Measurements from ENCODE around the gene HEXIM1.

Gene HEXIM1

DNA sequence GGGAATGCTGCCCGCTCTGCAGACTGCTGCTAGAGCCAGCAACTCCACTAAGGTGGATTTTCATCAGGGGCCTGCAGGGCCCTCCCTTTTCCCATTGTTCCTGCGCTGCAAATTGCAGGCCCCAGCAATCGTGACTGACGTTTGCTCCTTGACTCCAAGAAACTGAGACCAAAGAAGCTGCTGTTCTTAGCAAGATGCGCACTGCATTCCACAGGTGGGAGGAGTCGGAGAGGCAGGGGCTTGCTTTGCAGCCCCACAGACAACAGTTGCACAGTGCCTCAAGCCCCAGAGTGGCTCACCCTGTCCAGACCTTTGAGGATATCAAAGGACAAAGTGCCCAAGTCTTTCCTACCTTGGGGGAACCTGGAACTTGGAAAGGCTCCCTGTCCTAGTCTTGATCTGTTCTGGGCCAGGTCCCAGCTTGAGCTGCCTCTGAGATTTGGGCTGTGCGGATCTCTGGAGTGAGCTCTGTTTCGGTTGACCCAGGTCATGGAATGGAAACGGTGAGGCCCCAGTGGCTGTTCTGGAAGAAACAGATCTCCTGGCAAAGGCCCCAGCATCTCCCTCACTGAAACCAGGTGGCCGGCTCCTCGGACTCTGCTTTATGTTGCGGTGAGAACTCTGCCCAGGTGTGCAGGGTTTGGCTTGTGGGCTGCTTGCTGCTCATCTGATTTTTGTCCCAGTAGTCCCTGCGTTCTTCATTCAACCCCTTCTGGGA is 40.8 kb upstream of the HEXIM1 start:
- TF ChIP-seq, protein P1, sequence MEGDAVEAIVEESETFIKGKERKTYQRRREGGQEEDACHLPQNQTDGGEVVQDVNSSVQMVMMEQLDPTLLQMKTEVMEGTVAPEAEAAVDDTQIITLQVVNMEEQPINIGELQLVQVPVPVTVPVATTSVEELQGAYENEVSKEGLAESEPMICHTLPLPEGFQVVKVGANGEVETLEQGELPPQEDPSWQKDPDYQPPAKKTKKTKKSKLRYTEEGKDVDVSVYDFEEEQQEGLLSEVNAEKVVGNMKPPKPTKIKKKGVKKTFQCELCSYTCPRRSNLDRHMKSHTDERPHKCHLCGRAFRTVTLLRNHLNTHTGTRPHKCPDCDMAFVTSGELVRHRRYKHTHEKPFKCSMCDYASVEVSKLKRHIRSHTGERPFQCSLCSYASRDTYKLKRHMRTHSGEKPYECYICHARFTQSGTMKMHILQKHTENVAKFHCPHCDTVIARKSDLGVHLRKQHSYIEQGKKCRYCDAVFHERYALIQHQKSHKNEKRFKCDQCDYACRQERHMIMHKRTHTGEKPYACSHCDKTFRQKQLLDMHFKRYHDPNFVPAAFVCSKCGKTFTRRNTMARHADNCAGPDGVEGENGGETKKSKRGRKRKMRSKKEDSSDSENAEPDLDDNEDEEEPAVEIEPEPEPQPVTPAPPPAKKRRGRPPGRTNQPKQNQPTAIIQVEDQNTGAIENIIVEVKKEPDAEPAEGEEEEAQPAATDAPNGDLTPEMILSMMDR (conservative IDR thresholded peaks at IDR 0.05; ENCODE audit: low read depth, low read length), result no peak
- H2AFZ ChIP-seq (ENCODE audit: low read depth), result no peak overlapping the region
- H3K27ac ChIP-seq, result no peak overlapping the region
- H3K4me1 ChIP-seq (ENCODE audit: low read depth, poor library complexity, severe bottlenecking), result no peaks in the 10 kb centered on the region
- H3K4me2 ChIP-seq, result no peak overlapping the region
- H3K36me3 ChIP-seq (ENCODE audit: insufficient read depth), result no peaks in the 10 kb centered on the region; the same call in 1 of the 2 replicates
- no peaks in the 10 kb centered on the region for H3K27me3 ChIP-seq (ENCODE audit: insufficient read depth, low read depth)
- no peaks in the 10 kb centered on the region for H3K79me2 ChIP-seq (ENCODE audit: insufficient read depth, low read depth)
- no peak overlapping the region for H3K4me3 ChIP-seq (IDR thresholded peaks at IDR 0.05; ENCODE audit: insufficient read depth, low read depth, low read length)
- no peaks in the 10 kb centered on the region for H4K20me1 ChIP-seq (ENCODE audit: insufficient read depth)
- no peak overlapping the region for H3K9ac ChIP-seq

DNA sequence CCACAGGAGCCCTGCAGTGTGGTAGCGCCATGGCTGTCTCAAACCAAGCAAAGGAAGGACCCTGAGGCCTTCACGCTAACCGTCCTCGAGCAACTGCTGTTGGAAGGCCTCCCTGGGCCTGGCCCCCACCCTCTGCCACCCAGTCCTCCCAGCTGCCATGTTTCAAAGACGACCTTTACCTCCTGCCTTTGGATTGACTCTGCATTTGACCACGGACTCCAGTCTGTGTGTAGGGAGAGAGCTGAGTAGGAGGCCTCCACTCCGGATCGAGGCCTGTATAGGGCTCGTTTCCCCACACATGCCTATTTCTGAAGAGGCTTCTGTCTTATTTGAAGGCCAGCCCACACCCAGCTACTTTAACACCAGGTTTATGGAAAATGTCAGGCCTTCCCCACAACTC is 40.2 kb upstream of the HEXIM1 start:
- H3K9ac ChIP-seq, result no peak overlapping the region
- no peaks in the 10 kb centered on the region for H3K27me3 ChIP-seq (ENCODE audit: insufficient read depth, low read depth)
- no peak overlapping the region for H2AFZ ChIP-seq (ENCODE audit: low read depth)
- H3K27ac ChIP-seq, result no peak overlapping the region
- no peaks in the 10 kb centered on the region; the same call in 1 of the 2 replicates for H3K36me3 ChIP-seq (ENCODE audit: insufficient read depth)
- no peaks in the 10 kb centered on the region for H4K20me1 ChIP-seq (ENCODE audit: insufficient read depth)
- TF ChIP-seq, protein P1 (conservative IDR thresholded peaks at IDR 0.05; ENCODE audit: low read depth, low read length), result no peak
- no peaks in the 10 kb centered on the region for H3K4me1 ChIP-seq (ENCODE audit: low read depth, poor library complexity, severe bottlenecking)
- no peak overlapping the region for H3K4me3 ChIP-seq (IDR thresholded peaks at IDR 0.05; ENCODE audit: insufficient read depth, low read depth, low read length)
- no peaks in the 10 kb centered on the region for H3K79me2 ChIP-seq (ENCODE audit: insufficient read depth, low read depth)
- no peak overlapping the region for H3K4me2 ChIP-seq

DNA sequence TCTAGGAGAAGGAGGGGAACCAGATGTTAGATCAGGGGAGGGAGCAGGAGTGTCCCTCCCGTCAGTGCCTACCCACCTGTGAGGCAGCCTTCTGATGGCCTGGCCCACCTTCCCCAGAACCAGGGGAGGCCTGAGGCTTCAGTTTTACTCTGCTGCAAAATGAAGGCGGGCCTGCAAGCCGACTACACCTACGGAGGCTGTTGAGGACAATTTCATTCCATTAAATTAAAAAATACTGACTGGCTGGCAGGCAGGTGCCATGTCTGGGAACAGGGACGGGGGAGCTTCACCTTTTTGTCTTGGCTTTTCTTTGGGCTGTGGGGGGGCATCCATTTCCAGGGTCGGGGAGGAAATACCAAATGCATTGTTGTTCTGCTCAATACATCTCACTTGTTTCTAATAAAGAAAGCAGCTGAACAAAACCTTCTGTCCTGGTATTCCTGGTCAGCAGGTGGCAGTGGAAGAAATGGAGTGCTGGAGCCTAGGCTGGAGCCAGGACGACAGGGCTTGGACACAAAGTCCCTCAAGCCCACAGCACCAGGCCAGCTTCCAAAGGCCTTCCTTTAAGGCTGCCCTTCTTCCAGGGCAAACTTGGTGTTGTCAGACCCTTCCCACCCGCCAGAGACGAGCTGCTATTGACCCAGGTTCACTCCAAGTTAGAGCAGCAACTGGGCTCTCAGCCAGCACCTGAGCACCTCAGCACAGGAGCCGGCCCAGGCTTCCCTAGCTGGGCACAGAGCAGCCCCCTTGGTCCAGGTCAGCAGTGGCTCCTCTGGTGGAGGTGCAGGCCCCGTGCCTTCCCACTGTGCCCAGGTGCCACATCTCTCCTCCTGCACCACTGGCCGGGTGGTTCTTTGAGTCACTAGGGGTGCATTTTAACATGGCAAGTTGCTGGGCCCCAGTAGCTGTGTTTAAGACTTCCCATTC is 39.4 kb upstream of the HEXIM1 start:
- Histone ChIP-seq H3K9ac (no peak overlapping the region), H3K4me2 (no peak overlapping the region), H3K27me3 (ENCODE audit: insufficient read depth, low read depth) (no peaks in the 10 kb centered on the region), H3K79me2 (ENCODE audit: insufficient read depth, low read depth) (no peaks in the 10 kb centered on the region), H4K20me1 (ENCODE audit: insufficient read depth) (no peaks in the 10 kb centered on the region), H2AFZ (ENCODE audit: low read depth) (no peak overlapping the region), H3K4me1 (ENCODE audit: low read depth, poor library complexity, severe bottlenecking) (no peaks in the 10 kb centered on the region), H3K4me3 (IDR thresholded peaks at IDR 0.05; ENCODE audit: insufficient read depth, low read depth, low read length) (no peak overlapping the region), H3K27ac (no peak overlapping the region), H3K36me3 (ENCODE audit: insufficient read depth) (no peaks in the 10 kb centered on the region)
- TF ChIP-seq, protein P1 (conservative IDR thresholded peaks at IDR 0.05; ENCODE audit: low read depth, low read length), result no peak

DNA sequence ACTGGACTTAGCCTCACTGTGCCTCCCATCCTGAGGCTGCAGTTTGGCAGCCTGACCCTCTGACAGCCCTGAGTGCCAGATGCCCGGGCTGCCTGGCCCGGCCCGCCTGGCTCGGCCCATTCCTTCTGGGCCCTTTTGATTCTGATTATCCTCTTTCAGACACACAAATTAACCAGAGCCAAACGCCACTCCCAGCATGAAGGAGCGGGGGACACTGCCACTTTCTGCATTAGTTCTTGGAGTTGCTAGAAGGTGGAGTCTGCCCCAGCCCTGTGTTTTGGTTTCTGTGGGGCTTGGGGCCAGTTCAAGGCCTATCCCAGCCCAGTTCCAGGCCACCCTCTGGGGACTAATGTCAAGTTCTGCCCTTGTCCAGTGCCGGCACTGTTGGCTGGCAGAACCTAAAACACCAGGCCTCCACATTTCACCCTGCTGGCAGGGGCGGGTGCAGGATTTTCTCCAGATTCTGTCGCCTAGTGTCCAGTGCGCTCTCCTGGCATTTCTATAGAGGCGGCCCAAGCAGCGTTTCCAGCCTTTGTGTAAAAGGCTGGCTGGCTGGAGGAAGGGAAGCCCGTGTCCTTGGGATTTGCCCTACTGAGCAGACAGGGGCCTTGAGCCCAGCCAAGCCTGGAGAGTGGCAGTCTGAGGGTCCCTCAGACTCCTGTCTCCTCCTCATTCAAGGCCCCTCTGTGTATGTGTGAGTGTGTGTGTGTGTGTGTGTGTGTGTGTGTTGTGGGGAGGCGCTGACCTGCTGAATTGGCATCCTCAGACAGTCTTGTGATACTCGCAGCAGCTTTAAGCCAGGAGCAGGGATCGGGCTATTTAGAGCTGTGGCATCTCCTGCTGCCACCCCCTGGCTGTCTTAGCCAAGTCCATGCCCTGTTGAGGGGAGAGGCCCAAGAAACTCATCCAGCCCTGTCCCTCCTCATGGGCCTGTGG is 37.3 kb upstream of the HEXIM1 start:
- H3K9ac ChIP-seq, result no peak overlapping the region
- TF ChIP-seq, protein P1 (conservative IDR thresholded peaks at IDR 0.05; ENCODE audit: low read depth, low read length), result no peak
- H4K20me1 ChIP-seq (ENCODE audit: insufficient read depth), result no peaks in the 10 kb centered on the region

More for the DNA sequence above, 37.3 kb upstream of the HEXIM1 start:
- Histone ChIP-seq H3K36me3 (ENCODE audit: insufficient read depth) (no peaks in the 10 kb centered on the region), H3K27ac (no peak overlapping the region), H3K4me3 (IDR thresholded peaks at IDR 0.05; ENCODE audit: insufficient read depth, low read depth, low read length) (no peak overlapping the region), H3K4me1 (ENCODE audit: low read depth, poor library complexity, severe bottlenecking) (no peaks in the 10 kb centered on the region), H2AFZ (ENCODE audit: low read depth) (no peak overlapping the region), H3K4me2 (no peak overlapping the region), H3K79me2 (ENCODE audit: insufficient read depth, low read depth) (no peaks in the 10 kb centered on the region), H3K27me3 (ENCODE audit: insufficient read depth, low read depth) (no peaks in the 10 kb centered on the region)
